ENCODE measurements around the gene TEAD3. TPM values are rescaled to one million over a fixed set of nuclear protein-coding genes. Genes with fewer than 3 reads are reported as not detected.

TEAD3 gene
- total and polyA plus RNA-seq, 10 of the 15 experiments (the other 5 are each of a cell fraction or from before 2014, with no cell fraction given), result 0.02 to 0.28 (median 0.18) TPM; not detected in 5

GRCh38 chr6:35507221-35507620 is 10.3 kb upstream of the TEAD3 start:
- in situ Hi-C loops (cut with MboI) (no loop called here), intact Hi-C loops (cut with micrococcal nuclease; ENCODE audit: unreplicated experiment) (no loop called here)
- Histone ChIP-seq H3K4me3 (no peak overlapping the region), H3K4me2 (ENCODE audit: control insufficient read depth, insufficient read depth) (no peak overlapping the region), H2AFZ (ENCODE audit: control insufficient read depth, low read depth, low read length) (no peak overlapping the region), H3K9me3 (replicated peaks; ENCODE audit: control insufficient read depth, insufficient read depth, low read length) (no peaks in the 10 kb centered on the region), H3K27ac (ENCODE audit: control insufficient read depth, insufficient read depth) (no peak overlapping the region), H3K27me3 (replicated peaks in 1 of 2; ENCODE audit: control insufficient read depth in 2 of 2, insufficient read depth in 2 of 2, low read length in 1 of 2) (peaks cover 3 to 6% of the 10 kb centered on the region in 2 experiments; a peak in 1 of 4 replicates), H3K9ac (ENCODE audit: control insufficient read depth, insufficient read depth, low read length) (no peak overlapping the region), H3K79me2 (ENCODE audit: control insufficient read depth, insufficient read depth, low read length) (no peaks in the 10 kb centered on the region), H3K4me1 (ENCODE audit: control insufficient read depth, insufficient read depth, low read length) (peaks cover 6% of the 10 kb centered on the region; the same call in 1 of the 2 replicates), H3K36me3 (ENCODE audit: control insufficient read depth in 2 of 2, insufficient read depth in 2 of 2, low read length in 1 of 2) (no peaks in the 10 kb centered on the region), H4K20me1 (ENCODE audit: control insufficient read depth, insufficient read depth) (no peaks in the 10 kb centered on the region)
- no peak for ATAC-seq
- CTCF ChIA-PET, result interaction anchor here (0.7 kb wide), 1 partner anchor 230 kb away, joined by 3 read pairs; no protein-coding TSS in a partner anchor
- POLR2A ChIA-PET, result no interaction called here
- no peak for FAIRE-seq
- TF ChIP-seq BMI1 (IDR thresholded peaks at IDR 0.05; ENCODE audit: borderline replicate concordance), result no peak
- TF ChIP-seq CHD1 (IDR thresholded peaks at IDR 0.05; ENCODE audit: low read depth, low read length), result no peak
- TF ChIP-seq CREB1 (IDR thresholded peaks at IDR 0.05; ENCODE audit: low read depth), result no peak
- no peak for TF ChIP-seq SMARCA5 (IDR thresholded peaks at IDR 0.05)
- no peak for TF ChIP-seq USF1 (IDR thresholded peaks at IDR 0.05; ENCODE audit: borderline replicate concordance, extremely low read length, insufficient read depth, low read depth, low read length)
- TF ChIP-seq NR2C2 (IDR thresholded peaks at IDR 0.05; ENCODE audit: borderline replicate concordance, control insufficient read depth, insufficient read length, low read depth), result no peak
- TF ChIP-seq KDM1A (IDR thresholded peaks at IDR 0.05; ENCODE audit: borderline replicate concordance), result no peak
- no peak for TF ChIP-seq TAF1 (IDR thresholded peaks at IDR 0.05; ENCODE audit: borderline replicate concordance, low read depth, low read length)
- no peak for TF ChIP-seq GABPA (IDR thresholded peaks at IDR 0.05; ENCODE audit: low read depth)
- TF ChIP-seq NFYB (IDR thresholded peaks at IDR 0.05; ENCODE audit: insufficient read depth, low read depth, low read length), result no peak
- TF ChIP-seq TBL1XR1 (IDR thresholded peaks at IDR 0.05; ENCODE audit: low read depth, low read length), result no peak
- TF ChIP-seq POLR2AphosphoS2 (IDR thresholded peaks at IDR 0.05; ENCODE audit: low read depth, low read length), result no peak
- TF ChIP-seq ZBTB40 (IDR thresholded peaks at IDR 0.05; ENCODE audit: borderline replicate concordance), result no peak
- no peak for TF ChIP-seq RBBP5 (conservative IDR thresholded peaks at IDR 0.05)
- TF ChIP-seq MTA2 (IDR thresholded peaks at IDR 0.05; ENCODE audit: low read depth), result no peak
- no peak for TF ChIP-seq TARDBP (IDR thresholded peaks at IDR 0.05; ENCODE audit: borderline replicate concordance)
- SMC1A ChIA-PET (ENCODE audit: uncharacterized antibody, unreplicated experiment), result interaction anchor here (0.6 kb wide), 1 partner anchor 302 kb away, joined by 4 read pairs; no protein-coding TSS in a partner anchor
- RAD21 ChIA-PET (ENCODE audit: unreplicated experiment), result no interaction called here
- no peak for DNase-seq (ENCODE audit: low read depth, low spot score)
- no TSS peak for BruUV-seq (replicated peaks)
- WGBS (ENCODE audit: insufficient coverage, insufficient replicate concordance, low lambda C conversion rate, missing lambda C conversion rate), result 41% methylated on average over 2 of the region's 2 CpGs

All from GM12878 (cell line).